ENCODE results near the gene STEAP1B. TPM values are rescaled to one million over a fixed set of nuclear protein-coding genes. Genes with fewer than 3 reads are reported as not detected.
A peak's percentile ranks its signal among the peaks of the same experiment; 100 is the strongest.
"Not testable (repeated sequence)": the region's sequence is repeated elsewhere in the genome, so short reads cannot be mapped to it uniquely, and the experiment has no call there.

The STEAP1B gene
- total and polyA plus RNA-seq, 8 donors, result 0.13 to 1.6 TPM; not detected in 6

GRCh38 chr7:22542254-22542653 is 42.3 kb upstream of the STEAP1B start:
- TF ChIP-seq EP300 (IDR thresholded peaks at IDR 0.05) (no peak), POLR2A (IDR thresholded peaks at IDR 0.05) (no peak), POLR2AphosphoS5 (IDR thresholded peaks at IDR 0.05) (no peak), CTCF (IDR thresholded peaks at IDR 0.05) (no peak)
- no peak overlapping the region for H3K4me3 ChIP-seq

GRCh38 chr7:22541789-22542188 is 41.8 kb upstream of the STEAP1B start:
- TF ChIP-seq POLR2A (IDR thresholded peaks at IDR 0.05), result no peak
- no peak for TF ChIP-seq POLR2AphosphoS5 (IDR thresholded peaks at IDR 0.05)
- no peak for TF ChIP-seq CTCF (IDR thresholded peaks at IDR 0.05)
- TF ChIP-seq EP300 (IDR thresholded peaks at IDR 0.05), result no peak
- intact Hi-C loops (cut with DNase I; ENCODE audit: low total_unique reads), result no loop called here
- WGBS, 5 donors, result 87 to 98% (median 94%) methylated on average over 6 of the region's 6 CpGs

More at GRCh38 chr7:22542254-22542653, 42.3 kb upstream of the STEAP1B start:
- H3K27me3 ChIP-seq, result peaks cover 0 to 52% (median 8%) of the 10 kb centered on the region in 3 donors
- no peaks in the 10 kb centered on the region for H3K9me3 ChIP-seq
- no peak for DNase-seq
- no peaks in the 10 kb centered on the region for H3K4me1 ChIP-seq
- intact Hi-C loops (cut with DNase I; ENCODE audit: low total_unique reads), result no loop called here
- WGBS, 5 donors, result 86 to 89% (median 88%) methylated on average over 5 of the region's 5 CpGs
- no peaks in the 10 kb centered on the region for H3K36me3 ChIP-seq
- H3K27ac ChIP-seq, result no peak overlapping the region

GRCh38 chr7:22528537-22528936 is 28.5 kb upstream of the STEAP1B start:
- H3K27me3 ChIP-seq; H3K4me3 ChIP-seq; H3K36me3 ChIP-seq; H3K4me1 ChIP-seq; H3K27ac ChIP-seq; DNase-seq; H3K9me3 ChIP-seq; intact Hi-C loops (cut with DNase I; ENCODE audit: low total_unique reads): not testable (repeated sequence)
- 40 to 90% (median 44%) methylated on average over 2 to 5 of the region's 14 CpGs for WGBS, 5 donors

More at GRCh38 chr7:22541789-22542188, 41.8 kb upstream of the STEAP1B start:
- H3K27me3 ChIP-seq, result peaks cover 0 to 47% (median 8%) of the 10 kb centered on the region in 3 donors
- no peak for DNase-seq
- H3K4me1 ChIP-seq, result no peaks in the 10 kb centered on the region
- no peak overlapping the region for H3K27ac ChIP-seq
- H3K9me3 ChIP-seq, result no peaks in the 10 kb centered on the region
- no peaks in the 10 kb centered on the region for H3K36me3 ChIP-seq
- no peak overlapping the region for H3K4me3 ChIP-seq

- H3K4me3 ChIP-seq; H3K4me1 ChIP-seq; H3K27me3 ChIP-seq; H3K9me3 ChIP-seq; H3K27ac ChIP-seq; intact Hi-C loops (cut with DNase I; ENCODE audit: low total_unique reads); H3K36me3 ChIP-seq; DNase-seq: not testable (repeated sequence)
- 41 to 55% (median 51%) methylated on average over 5 of the region's 5 CpGs for WGBS, 5 donors
Measured at GRCh38 chr7:22524353-22524947, 24.5 kb upstream of the STEAP1B start.

- H3K4me3 ChIP-seq; H3K27ac ChIP-seq; H3K27me3 ChIP-seq; intact Hi-C loops (cut with DNase I; ENCODE audit: low total_unique reads); H3K9me3 ChIP-seq; H3K4me1 ChIP-seq; H3K36me3 ChIP-seq: not testable (repeated sequence)
- peak in 1 of 2 donors; percentile 36 for DNase-seq
- 32 to 43% (median 38%) methylated on average over 16 of the region's 16 CpGs for whole genome bisulfite sequencing, 5 donors
Measured at GRCh38 chr7:22523478-22524352, 23.7 kb upstream of the STEAP1B start.

GRCh38 chr7:22519560-22519959 is 19.6 kb upstream of the STEAP1B start:
- 86 to 100% (median 92%) methylated on average over 1 of the region's 1 CpG for WGBS, 5 donors
- H3K4me3 ChIP-seq, H3K27me3 ChIP-seq: not testable (repeated sequence)

GRCh38 chr7:22516950-22517349 is 17.0 kb upstream of the STEAP1B start:
- 83 to 92% (median 88%) methylated on average over 4 of the region's 4 CpGs for WGBS, 5 donors
- DNase-seq; H3K4me1 ChIP-seq; H3K27ac ChIP-seq; H3K27me3 ChIP-seq; H3K4me3 ChIP-seq; H3K9me3 ChIP-seq; intact Hi-C loops (cut with DNase I; ENCODE audit: low total_unique reads); H3K36me3 ChIP-seq: not testable (repeated sequence)

More at GRCh38 chr7:22519560-22519959, 19.6 kb upstream of the STEAP1B start:
- DNase-seq; H3K4me1 ChIP-seq; H3K27ac ChIP-seq; intact Hi-C loops (cut with DNase I; ENCODE audit: low total_unique reads); H3K9me3 ChIP-seq; H3K36me3 ChIP-seq: not testable (repeated sequence)

- H3K36me3 ChIP-seq; H3K4me1 ChIP-seq; H3K27me3 ChIP-seq; DNase-seq; H3K4me3 ChIP-seq; intact Hi-C loops (cut with DNase I; ENCODE audit: low total_unique reads); H3K9me3 ChIP-seq; H3K27ac ChIP-seq: not testable (repeated sequence)
- WGBS, 5 donors, result 63 to 97% (median 84%) methylated on average over 1 of the region's 1 CpG
Measured at GRCh38 chr7:22514963-22515362, 15.0 kb upstream of the STEAP1B start.

- H3K36me3 ChIP-seq; H3K4me3 ChIP-seq; H3K9me3 ChIP-seq; intact Hi-C loops (cut with DNase I; ENCODE audit: low total_unique reads); H3K4me1 ChIP-seq; DNase-seq; H3K27ac ChIP-seq; H3K27me3 ChIP-seq: not testable (repeated sequence)
- WGBS, 5 donors, result 88 to 97% (median 93%) methylated on average over 2 to 3 of the region's 3 CpGs
Measured at GRCh38 chr7:22507320-22507719, 7.3 kb upstream of the STEAP1B start.
